HEK293T (cell line): Measurements from ENCODE around the gene L3MBTL3.

Experiments
- CTCF ChIA-PET: fragments of 350-600 bp; formaldehyde crosslinking; extraction: SDS; loops from one replicate; lab custom pipeline; 2021; ENCODE audit warnings: antibody characterized with exemption, inconsistent platforms; lab: Yijun Ruan, JAX
- POLR2A ChIA-PET: fragments of 350-600 bp; formaldehyde crosslinking; extraction: SDS; loops from one replicate; lab custom pipeline; 2020; ENCODE audit warnings: antibody characterized with exemption, inconsistent platforms; lab: Yijun Ruan, JAX
- DNase-seq: peaks from one replicate; pipeline ENCODE4 v3.0.0; 2012; ENCODE audit warnings: mixed read lengths; ENCODE audit errors: extremely low spot score
- ARNT ChIP-seq: fragments of 450-650 bp; IDR thresholded peaks from 2 replicates; pipeline ENCODE4 v1.6.1; 2017; ENCODE audit warnings: mild to moderate bottlenecking
- BHLHE40 ChIP-seq: fragments of 450-650 bp; IDR thresholded peaks from 2 replicates; pipeline ENCODE4 v1.6.1; 2016; ENCODE audit warnings: mild to moderate bottlenecking, moderate library complexity, borderline replicate concordance
- CTBP1 ChIP-seq: fragments of 450-650 bp; IDR thresholded peaks from 2 replicates; pipeline ENCODE4 v1.6.1; 2016; ENCODE audit warnings: borderline replicate concordance
- ELF4 ChIP-seq: fragments of 450-650 bp; IDR thresholded peaks from 2 replicates; pipeline ENCODE4 v1.6.1; 2017; ENCODE audit warnings: antibody characterized with exemption
- FOXA1 ChIP-seq: fragments of 450-650 bp; IDR thresholded peaks from 2 replicates; pipeline ENCODE4 v1.6.1; 2016; ENCODE audit warnings: mild to moderate bottlenecking
- FOXK2 ChIP-seq: fragments of 450-650 bp; IDR thresholded peaks from 2 replicates; pipeline ENCODE4 v1.6.1; 2016; ENCODE audit warnings: mild to moderate bottlenecking
- FOXM1 ChIP-seq: fragments of 450-650 bp; IDR thresholded peaks from 2 replicates; pipeline ENCODE4 v1.6.1; 2017; ENCODE audit warnings: mild to moderate bottlenecking, borderline replicate concordance
- HDGF ChIP-seq: fragments of 450-650 bp; IDR thresholded peaks from 2 replicates; pipeline ENCODE4 v1.6.1; 2017; ENCODE audit warnings: antibody characterized with exemption, borderline replicate concordance
- L3MBTL2 ChIP-seq: fragments of 450-650 bp; conservative IDR thresholded peaks from 2 replicates; pipeline ENCODE4 v1.6.1; 2016; ENCODE audit warnings: mild to moderate bottlenecking
- LEF1 ChIP-seq: fragments of 450-650 bp; IDR thresholded peaks from 2 replicates; pipeline ENCODE4 v1.6.1; 2017; ENCODE audit warnings: mild to moderate bottlenecking, borderline replicate concordance
- NFRKB ChIP-seq: fragments of 450-650 bp; IDR thresholded peaks from 2 replicates; pipeline ENCODE4 v1.6.1; 2016; ENCODE audit warnings: mild to moderate bottlenecking, moderate library complexity
- SP1 ChIP-seq: fragments of 450-650 bp; IDR thresholded peaks from 2 replicates; pipeline ENCODE4 v1.6.1; 2017
- SUZ12 ChIP-seq: fragments of 450-650 bp; IDR thresholded peaks from 2 replicates; pipeline ENCODE4 v1.6.1; 2016; ENCODE audit warnings: mild to moderate bottlenecking
- TARDBP ChIP-seq: fragments of 450-650 bp; IDR thresholded peaks from 2 replicates; pipeline ENCODE4 v1.6.1; 2016
- ZNF384 ChIP-seq: fragments of 450-650 bp; IDR thresholded peaks from 2 replicates; pipeline ENCODE4 v1.6.1; 2016
- TF ChIP-seq, protein P1 (sequence below): fragments of 450-650 bp; IDR thresholded peaks from 2 replicates; pipeline ENCODE4 v1.6.1; 2016

L3MBTL3 gene

DNA sequence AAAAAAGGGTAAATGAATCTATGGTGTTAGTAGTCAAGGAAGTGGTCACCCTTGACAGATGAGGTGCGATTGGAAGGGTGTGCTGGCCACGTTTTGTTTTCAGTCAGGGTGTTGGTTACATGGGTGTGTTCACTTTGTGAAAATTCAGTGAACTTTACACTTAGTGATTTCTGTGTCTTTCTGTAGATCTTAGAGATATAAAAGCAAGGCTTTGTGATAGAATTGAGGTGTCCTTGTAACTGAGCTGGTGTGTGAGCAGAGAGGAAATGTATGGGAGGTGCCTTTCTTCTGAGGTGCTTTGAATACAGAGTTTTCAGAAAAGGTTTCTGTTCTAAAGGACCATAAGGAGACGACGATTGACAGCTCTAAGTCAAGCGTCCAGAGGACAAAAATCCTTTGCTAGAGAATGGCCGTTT is 113.9 kb downstream of the L3MBTL3 start:
- ChIA-PET POLR2A (no interaction called here), CTCF (no interaction called here)
- TF ChIP-seq CTBP1 (no peak), ELF4 (no peak), HDGF (no peak), FOXK2 (no peak), L3MBTL2 (no peak), FOXM1 (no peak), NFRKB (no peak), SP1 (no peak), ARNT (no peak), ZNF384 (no peak), FOXA1 (no peak), BHLHE40 (no peak), TARDBP (no peak), LEF1 (no peak), SUZ12 (no peak)
- TF ChIP-seq, protein P1, sequence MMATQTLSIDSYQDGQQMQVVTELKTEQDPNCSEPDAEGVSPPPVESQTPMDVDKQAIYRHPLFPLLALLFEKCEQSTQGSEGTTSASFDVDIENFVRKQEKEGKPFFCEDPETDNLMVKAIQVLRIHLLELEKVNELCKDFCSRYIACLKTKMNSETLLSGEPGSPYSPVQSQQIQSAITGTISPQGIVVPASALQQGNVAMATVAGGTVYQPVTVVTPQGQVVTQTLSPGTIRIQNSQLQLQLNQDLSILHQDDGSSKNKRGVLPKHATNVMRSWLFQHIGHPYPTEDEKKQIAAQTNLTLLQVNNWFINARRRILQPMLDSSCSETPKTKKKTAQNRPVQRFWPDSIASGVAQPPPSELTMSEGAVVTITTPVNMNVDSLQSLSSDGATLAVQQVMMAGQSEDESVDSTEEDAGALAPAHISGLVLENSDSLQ: no peak
- DNase-seq: no peak

DNA sequence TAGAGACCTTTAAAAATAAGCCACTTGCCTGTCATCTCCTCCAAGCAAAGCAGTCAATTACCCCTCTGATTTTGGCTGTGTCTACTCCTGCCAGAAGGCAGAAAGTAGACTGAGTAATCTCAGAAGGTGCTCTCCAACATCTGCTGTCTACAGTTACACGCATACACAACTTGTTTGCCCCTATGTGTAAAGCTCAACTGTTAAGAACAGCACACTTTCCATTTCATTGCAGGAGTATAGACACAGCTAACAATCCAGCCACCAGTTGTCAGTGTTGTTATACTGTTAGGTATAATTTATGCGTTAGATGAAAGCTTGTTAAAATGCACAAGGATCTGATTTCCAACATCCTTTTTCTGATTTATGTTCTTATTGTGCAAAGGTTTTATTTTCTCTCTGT is 116.2 kb downstream of the L3MBTL3 start:
- DNase-seq: peak; percentile 9
- ChIA-PET CTCF (no interaction called here), POLR2A (no interaction called here)
- TF ChIP-seq, protein P1: peak; percentile 83
- no peak for TF ChIP-seq ARNT

DNA sequence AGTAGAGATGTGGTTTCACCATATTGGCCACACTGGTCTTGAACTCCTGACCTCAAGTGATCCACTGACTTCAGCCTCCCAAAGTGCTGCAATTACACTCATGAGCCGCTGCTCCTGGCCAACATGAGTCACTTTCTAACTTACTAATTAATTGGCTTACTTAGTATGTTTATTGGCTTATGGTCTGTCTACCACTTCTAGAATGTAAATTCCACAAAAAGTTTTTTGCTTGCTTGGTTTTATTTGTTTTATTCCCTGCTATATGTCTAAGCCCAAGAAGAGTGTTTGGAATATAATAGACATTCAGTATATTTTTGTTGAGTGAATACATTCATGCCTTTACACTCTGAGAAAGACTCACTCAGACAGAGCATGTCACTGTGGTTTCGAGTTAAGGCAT is 118.4 kb downstream of the L3MBTL3 start:
- ChIA-PET CTCF (no interaction called here), POLR2A (no interaction called here)
- no peak for DNase-seq
- TF ChIP-seq FOXK2: no peak
- no peak for TF ChIP-seq TARDBP
- TF ChIP-seq SP1: no peak
- TF ChIP-seq FOXA1: no peak
- no peak for TF ChIP-seq BHLHE40
- no peak for TF ChIP-seq CTBP1
- TF ChIP-seq ZNF384: no peak
- TF ChIP-seq NFRKB: no peak
- TF ChIP-seq L3MBTL2: no peak
- no peak for TF ChIP-seq ARNT
- no peak for TF ChIP-seq LEF1
- TF ChIP-seq, protein P1: no peak
- TF ChIP-seq SUZ12: no peak
- TF ChIP-seq ELF4: no peak
- TF ChIP-seq HDGF: no peak
- no peak for TF ChIP-seq FOXM1

DNA sequence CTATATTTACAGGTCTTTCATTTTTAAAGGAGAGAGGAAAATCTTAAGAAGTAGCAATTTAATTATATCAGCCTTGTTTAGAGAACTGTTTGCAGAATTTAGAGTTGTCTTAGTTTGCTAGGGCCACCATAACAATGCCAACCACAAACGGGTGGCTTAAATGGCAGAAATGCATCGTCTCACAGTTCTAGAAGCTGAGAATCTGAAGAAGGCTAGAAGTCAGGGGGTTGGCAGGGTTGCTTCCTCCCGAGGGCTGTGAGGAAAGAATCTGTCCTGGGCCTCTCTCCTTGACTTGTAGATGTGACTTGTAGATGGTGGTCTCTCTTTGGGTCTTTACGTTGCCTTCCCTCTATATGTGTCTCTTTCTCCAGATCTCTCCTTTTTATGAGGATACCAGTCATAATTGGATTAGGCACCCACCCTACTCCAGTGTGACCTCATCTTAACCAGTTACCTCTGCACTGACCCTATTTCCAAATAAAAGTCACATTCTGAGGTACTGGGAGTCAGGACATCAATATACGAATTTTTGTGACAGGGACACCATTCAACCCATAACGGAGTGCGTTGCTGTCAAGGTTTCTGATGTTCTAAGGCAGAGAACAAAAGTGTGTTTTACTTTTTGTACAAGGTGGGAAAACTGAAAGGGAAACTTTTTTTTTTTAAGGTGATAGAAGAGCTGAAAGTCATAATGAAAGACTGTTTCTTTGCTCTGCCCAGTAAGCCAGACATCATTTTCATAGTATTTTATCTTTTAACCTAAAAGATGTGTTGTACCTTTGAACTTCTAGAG is 119.9 kb downstream of the L3MBTL3 start:
- TF ChIP-seq FOXK2 (no peak), FOXA1 (no peak), NFRKB (no peak), ARNT (no peak), SUZ12 (no peak), LEF1 (no peak), ELF4 (no peak), FOXM1 (no peak), ZNF384 (no peak), CTBP1 (no peak)
- ChIA-PET CTCF (no interaction called here), POLR2A (no interaction called here)
- no peak for DNase-seq

DNA sequence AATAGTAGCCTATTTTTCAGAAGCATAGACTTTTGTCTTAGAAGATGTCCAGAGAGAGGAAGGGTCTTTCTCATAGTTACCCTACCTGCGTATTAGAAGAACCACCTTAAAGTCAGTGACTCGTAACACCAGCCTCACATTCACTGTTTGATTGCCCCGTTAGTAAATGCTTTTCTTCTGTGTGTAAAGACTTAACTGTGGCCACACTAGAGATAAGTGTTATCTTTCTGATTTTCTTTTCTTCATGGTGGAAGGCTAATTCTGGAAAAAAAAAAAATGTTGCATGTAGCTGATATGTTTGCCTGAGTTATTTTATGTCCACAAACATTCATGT is 120.5 kb downstream of the L3MBTL3 start:
- POLR2A ChIA-PET: no interaction called here
- no peak for DNase-seq
- CTCF ChIA-PET: no interaction called here
- TF ChIP-seq ARNT (no peak), BHLHE40 (no peak), CTBP1 (no peak), ZNF384 (no peak), FOXK2 (no peak), FOXM1 (no peak), NFRKB (no peak), SP1 (no peak), LEF1 (no peak), SUZ12 (no peak), ELF4 (no peak), TARDBP (no peak), HDGF (no peak), L3MBTL2 (no peak), FOXA1 (no peak)
- TF ChIP-seq, protein P1: no peak

DNA sequence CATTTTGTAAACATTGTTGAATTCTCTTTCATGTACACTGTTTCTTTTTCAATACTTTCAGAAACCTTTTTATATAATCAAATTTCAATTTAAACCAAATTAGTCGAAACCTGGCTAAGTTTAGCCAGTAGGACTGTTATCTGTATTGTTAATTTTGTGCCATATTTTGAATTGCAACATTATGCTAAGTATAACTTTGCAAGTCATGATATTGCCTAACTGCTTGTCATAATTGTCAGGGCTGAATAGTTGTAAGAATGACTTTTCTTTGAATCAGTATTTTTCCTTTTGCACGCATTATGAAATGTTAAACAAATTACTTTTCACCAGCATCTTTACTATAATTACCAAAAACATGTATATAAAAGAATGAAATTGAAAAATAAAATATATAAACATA is 121.7 kb downstream of the L3MBTL3 start:
- DNase-seq: no peak
- ChIA-PET POLR2A (no interaction called here), CTCF (interaction anchor here (0.6 kb wide), 1 partner anchor 165 kb away, joined by 3 read pairs; no protein-coding TSS in a partner anchor)
- TF ChIP-seq ZNF384 (no peak), SUZ12 (no peak), TARDBP (no peak), FOXK2 (no peak)
- TF ChIP-seq, protein P1: no peak
